Activated T-cell treated with anti-CD3 and anti-CD28 coated beads, Interleukin-2, amount 50 U/mL, for 4 hours (primary cell): Measurements from ENCODE around the gene PEX7. TPM values are rescaled to one million over a fixed set of nuclear protein-coding genes. Genes with fewer than 3 reads are reported as not detected.
A peak's percentile ranks its signal among the peaks of the same experiment; 100 is the strongest.

Experiments used
- ATAC-seq, 2 donors: fragments of 200-7000 bp; cut with Tn5 transposase; one replicate each; pipeline ENCODE4 v1.10.0; 2021
- DNase-seq: peaks from one replicate; pipeline ENCODE4 v3.0.0-alpha.2; 2020
- H3K27me3 Mint-ChIP-seq: one replicate; pipeline ENCODE4 v1.8.0; 2021; ENCODE audit warnings: low read depth, mixed read lengths
- H3K36me3 Mint-ChIP-seq: one replicate; pipeline ENCODE4 v1.8.0; 2022; ENCODE audit warnings: mixed read lengths; ENCODE audit not compliant: insufficient read depth
- H3K4me1 Mint-ChIP-seq: one replicate; pipeline ENCODE4 v1.8.0; 2021; ENCODE audit warnings: low read depth, mixed read lengths
- H3K4me3 Mint-ChIP-seq: one replicate; pipeline ENCODE4 v1.8.0; 2021; ENCODE audit warnings: mild to moderate bottlenecking, moderate library complexity, mixed read lengths
- H3K9me3 Mint-ChIP-seq: one replicate; pipeline ENCODE4 v1.8.0; 2021; ENCODE audit warnings: mixed read lengths
- total RNA-seq, 3 donors: library from RNA; stranded (reverse); gene quantifications; one replicate each; pipeline ENCODE4 v1.2.1, GENCODE V29; 2021

PEX7 gene, protein sequence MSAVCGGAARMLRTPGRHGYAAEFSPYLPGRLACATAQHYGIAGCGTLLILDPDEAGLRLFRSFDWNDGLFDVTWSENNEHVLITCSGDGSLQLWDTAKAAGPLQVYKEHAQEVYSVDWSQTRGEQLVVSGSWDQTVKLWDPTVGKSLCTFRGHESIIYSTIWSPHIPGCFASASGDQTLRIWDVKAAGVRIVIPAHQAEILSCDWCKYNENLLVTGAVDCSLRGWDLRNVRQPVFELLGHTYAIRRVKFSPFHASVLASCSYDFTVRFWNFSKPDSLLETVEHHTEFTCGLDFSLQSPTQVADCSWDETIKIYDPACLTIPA
- total RNA-seq: 1 to 10 TPM; 4.0 to 5.1 (median 4.5) TPM

DNA sequence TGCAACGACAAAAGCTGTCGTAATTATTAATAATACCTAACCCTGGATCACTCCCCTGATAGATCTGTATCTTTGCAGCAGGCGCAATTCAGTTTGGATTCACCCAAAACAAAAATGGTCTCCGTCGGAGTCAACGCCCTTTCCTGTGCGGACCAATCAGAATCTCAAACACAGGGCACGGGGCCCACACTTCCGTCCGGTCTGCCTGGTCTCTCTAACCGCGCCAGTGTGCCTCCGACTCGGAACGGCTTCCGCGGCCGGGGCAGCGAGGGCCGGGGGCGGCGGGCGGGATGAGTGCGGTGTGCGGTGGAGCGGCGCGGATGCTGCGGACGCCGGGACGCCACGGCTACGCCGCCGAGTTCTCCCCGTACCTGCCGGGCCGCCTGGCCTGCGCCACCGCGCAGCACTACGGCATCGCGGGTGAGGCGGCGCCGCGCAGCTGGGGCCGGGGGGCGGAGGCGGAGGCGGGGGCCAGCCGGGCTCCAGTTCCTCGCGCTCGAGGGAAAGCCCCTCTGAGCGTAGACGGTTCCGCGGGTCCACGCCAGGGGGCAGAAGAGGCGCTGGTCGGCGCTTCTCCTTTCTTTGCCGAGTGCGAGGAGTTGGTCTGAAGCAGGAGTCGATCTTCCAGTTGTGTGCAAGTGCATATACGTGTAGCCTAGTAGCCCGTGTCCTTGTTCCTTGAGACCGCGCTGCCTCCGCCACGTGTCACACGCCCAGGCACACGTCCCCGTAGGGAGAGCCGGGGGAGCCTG, at the start of gene PEX7:
Gene PEX7, plus strand, starts transcription at position 217 of the 752 bp plus-strand sequence. Its CDS starts 74 bp downstream, at position 291.
- Mint-ChIP-seq H3K4me1 (peaks cover 16% of the 10 kb centered on the region), H3K36me3 (peaks cover 19% of the 10 kb centered on the region), H3K27me3 (no peaks in the 10 kb centered on the region), H3K9me3 (no peaks in the 10 kb centered on the region), H3K4me3 (peak within 1 kb of the TSS; percentile 93)
- DNase-seq (peak; percentile 84), ATAC-seq (peak; percentile 96)

DNA sequence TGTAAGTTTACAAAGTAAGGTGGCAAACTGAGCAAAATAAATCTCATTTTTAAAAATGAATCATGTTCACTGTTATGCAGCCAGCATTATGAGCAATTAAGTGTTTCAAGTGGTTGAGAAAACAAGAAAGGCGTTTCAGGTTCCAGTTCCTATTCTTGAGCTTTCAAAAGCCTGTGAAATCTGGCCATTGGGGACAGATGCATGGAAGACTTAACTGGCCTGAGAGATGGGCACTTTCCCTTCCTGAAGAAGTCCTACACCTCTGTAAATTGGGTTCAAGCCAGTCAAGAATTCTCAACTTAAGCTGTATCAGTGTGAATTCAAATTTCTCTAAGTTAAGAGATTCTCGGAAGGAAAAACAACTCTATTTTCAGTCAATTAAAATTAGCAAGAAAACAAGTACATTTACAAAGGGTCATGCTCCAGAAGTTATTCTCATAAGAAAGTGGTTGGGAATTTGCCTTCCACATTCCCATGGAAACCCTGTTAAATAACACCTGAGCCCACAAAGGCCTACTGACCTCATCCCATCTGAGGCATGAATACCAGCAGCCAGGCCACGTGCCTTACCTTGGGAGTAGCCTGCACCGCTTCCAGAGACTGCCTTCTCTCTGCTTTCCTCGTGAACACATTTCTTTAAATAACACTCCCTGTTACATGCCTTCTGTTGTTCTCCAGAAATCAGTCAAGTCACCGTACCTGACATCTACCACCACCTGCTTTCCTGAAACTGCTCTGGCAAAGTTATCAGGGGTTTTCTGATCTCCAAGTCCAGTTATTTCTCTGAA, 49.5 kb upstream of the PEX7 start:
- peaks cover 11% of the 10 kb centered on the region for H3K36me3 Mint-ChIP-seq

DNA sequence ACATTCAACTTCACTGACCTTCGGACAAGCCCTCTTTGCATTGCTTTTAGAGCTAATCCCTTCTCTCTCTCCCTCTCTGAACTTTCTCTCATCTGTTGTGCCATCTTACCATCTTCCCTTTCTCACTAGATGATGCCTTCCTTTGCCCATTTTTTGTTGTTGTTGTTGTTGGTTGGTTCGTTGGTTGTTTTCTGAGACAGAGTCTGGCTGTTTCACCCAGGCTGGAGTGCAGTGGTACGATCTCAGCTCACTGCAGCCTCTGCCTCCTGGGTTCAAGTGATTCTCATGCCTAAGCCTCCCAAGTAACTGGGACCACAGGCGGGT, 49.0 kb upstream of the PEX7 start:
- Mint-ChIP-seq H3K36me3 (peaks cover 11% of the 10 kb centered on the region), H3K27me3 (no peaks in the 10 kb centered on the region), H3K4me1 (peaks cover 55% of the 10 kb centered on the region), H3K9me3 (no peaks in the 10 kb centered on the region), H3K4me3 (no peak overlapping the region)
- ATAC-seq (no peak), DNase-seq (no peak)

More for the DNA sequence above, 49.5 kb upstream of the PEX7 start:
- Mint-ChIP-seq H3K4me3 (no peak overlapping the region), H3K4me1 (peaks cover 59% of the 10 kb centered on the region), H3K9me3 (no peaks in the 10 kb centered on the region), H3K27me3 (no peaks in the 10 kb centered on the region)
- ATAC-seq: peak; percentile 60 to 64
- DNase-seq: no peak

DNA sequence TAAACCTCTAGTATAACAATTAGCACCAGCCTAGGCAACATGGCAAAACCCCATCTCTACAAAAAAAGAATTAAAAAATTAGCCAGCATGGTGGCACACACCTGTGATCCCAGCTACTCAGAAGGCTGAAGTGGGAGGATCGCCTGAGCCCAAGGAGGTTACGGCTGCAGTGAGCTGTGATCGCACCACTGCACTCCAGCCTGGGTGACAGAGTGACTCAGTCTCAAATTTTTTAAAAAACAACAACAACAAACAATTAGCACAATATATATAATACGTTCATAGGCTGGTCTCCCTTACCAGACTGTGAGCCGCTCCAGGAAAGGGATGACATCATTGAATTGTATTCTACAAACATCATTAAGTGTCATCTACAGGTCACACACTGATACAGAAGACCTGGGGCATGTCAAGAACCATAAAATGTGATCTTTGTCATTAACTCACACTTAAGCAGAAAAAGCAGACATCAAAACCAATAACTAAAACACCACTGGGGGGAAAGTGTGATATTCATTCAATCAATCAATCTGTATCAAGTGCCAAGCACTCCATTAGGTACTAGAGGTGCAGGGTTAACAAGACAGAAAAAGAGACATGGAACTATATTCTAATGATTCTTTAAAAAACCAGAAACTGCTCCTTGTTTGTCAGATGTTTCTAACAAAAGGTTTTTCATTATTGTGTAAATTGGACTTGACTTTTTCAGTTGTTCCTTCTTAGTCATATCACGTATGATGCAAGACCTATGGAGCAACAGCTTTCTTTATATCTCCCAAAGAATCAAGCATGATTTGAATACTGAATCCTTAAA, 48.0 kb upstream of the PEX7 start:
- ATAC-seq (no peak), DNase-seq (no peak)
- no peaks in the 10 kb centered on the region for H3K27me3 Mint-ChIP-seq
- H3K4me3 Mint-ChIP-seq: no peak overlapping the region
- peaks cover 49% of the 10 kb centered on the region for H3K4me1 Mint-ChIP-seq
- no peaks in the 10 kb centered on the region for H3K9me3 Mint-ChIP-seq
- peaks cover 10% of the 10 kb centered on the region for H3K36me3 Mint-ChIP-seq

- H3K36me3 Mint-ChIP-seq: peaks cover 10% of the 10 kb centered on the region
- ATAC-seq (no peak), DNase-seq (no peak)
- H3K9me3 Mint-ChIP-seq: no peaks in the 10 kb centered on the region
- no peaks in the 10 kb centered on the region for H3K27me3 Mint-ChIP-seq
- H3K4me1 Mint-ChIP-seq: peaks cover 53% of the 10 kb centered on the region
- H3K4me3 Mint-ChIP-seq: no peak overlapping the region
Measured at GRCh38 chr6:136775081-136775480, 47.3 kb upstream of the PEX7 start.

GRCh38 chr6:136775548-136775947, 46.8 kb upstream of the PEX7 start:
- DNase-seq (no peak), ATAC-seq (no peak)
- H3K27me3 Mint-ChIP-seq: no peaks in the 10 kb centered on the region
- no peaks in the 10 kb centered on the region for H3K9me3 Mint-ChIP-seq
- no peak overlapping the region for H3K4me3 Mint-ChIP-seq
- H3K36me3 Mint-ChIP-seq: peaks cover 10% of the 10 kb centered on the region
- H3K4me1 Mint-ChIP-seq: peaks cover 53% of the 10 kb centered on the region

GRCh38 chr6:136777651-136778050, 44.7 kb upstream of the PEX7 start:
- Mint-ChIP-seq H3K4me3 (no peak overlapping the region), H3K9me3 (no peaks in the 10 kb centered on the region), H3K4me1 (peaks cover 54% of the 10 kb centered on the region), H3K27me3 (no peaks in the 10 kb centered on the region), H3K36me3 (peaks cover 10% of the 10 kb centered on the region)
- ATAC-seq: no peak
- DNase-seq: no peak

GRCh38 chr6:136779682-136780081, 42.7 kb upstream of the PEX7 start:
- DNase-seq (no peak), ATAC-seq (no peak)
- Mint-ChIP-seq H3K27me3 (no peaks in the 10 kb centered on the region), H3K4me1 (peaks cover 55% of the 10 kb centered on the region), H3K9me3 (no peaks in the 10 kb centered on the region), H3K4me3 (no peak overlapping the region), H3K36me3 (peaks cover 2% of the 10 kb centered on the region)

DNA sequence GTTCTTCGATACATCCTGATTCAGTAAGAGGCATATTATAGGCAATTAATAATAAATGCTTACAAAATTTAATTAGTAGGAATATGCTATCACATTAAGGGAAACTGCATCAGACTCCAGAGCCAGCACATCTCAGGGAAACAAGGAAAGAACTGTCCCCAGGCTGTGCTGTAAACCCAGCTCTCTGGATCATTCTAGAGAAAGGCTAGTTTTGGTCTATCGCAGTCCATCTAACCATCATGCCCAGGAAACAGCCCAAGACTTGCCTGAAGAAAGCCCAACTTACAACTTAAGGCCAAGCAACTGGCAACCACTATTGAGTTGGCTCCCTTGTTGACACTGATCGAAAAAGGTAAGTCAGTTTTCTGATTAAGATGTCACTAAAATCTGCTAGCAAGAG, 41.4 kb upstream of the PEX7 start:
- Mint-ChIP-seq H3K4me3 (no peak overlapping the region), H3K9me3 (no peaks in the 10 kb centered on the region), H3K4me1 (peaks cover 56% of the 10 kb centered on the region), H3K36me3 (peaks cover 2% of the 10 kb centered on the region), H3K27me3 (no peaks in the 10 kb centered on the region)
- DNase-seq (no peak), ATAC-seq (no peak)

DNA sequence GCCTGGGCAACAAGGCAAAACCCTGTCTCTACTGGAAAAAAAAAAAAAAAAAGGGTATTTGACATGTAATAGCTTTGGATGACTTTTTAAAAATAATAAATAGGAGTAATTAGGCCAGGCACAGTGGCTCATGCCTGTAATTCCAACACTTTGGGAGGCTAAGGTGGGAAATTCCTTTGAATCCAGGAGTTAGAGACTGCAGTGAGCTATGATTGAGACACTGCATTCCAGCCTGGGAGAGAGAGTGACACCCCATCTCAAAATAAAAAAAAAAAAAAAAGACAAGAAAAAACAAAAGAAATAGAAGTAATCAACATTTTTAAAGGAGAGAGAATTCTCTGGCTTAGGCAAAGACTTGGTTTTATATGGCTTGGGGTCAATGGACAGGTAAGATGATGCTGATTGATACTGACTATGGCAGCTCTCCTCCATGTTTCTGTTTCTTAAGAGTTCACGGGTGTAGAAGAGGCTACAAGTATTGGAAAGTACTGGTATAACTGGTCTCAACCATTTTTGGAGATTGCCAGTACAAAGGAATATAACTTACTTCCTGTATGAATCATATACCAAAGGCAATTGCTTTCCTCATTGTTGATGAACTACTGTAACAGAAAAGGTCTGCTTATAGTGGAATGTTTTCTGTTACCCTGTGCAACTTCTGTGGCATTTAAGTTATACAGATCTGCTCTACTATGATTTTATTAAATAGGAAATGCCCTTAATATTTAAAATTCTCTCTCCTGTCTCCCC, 40.2 kb upstream of the PEX7 start:
- Mint-ChIP-seq H3K9me3 (no peaks in the 10 kb centered on the region), H3K36me3 (peaks cover 2% of the 10 kb centered on the region), H3K4me1 (peaks cover 63% of the 10 kb centered on the region), H3K4me3 (no peak overlapping the region), H3K27me3 (no peaks in the 10 kb centered on the region)
- ATAC-seq (peak; percentile 53 to 76), DNase-seq (no peak)

DNA sequence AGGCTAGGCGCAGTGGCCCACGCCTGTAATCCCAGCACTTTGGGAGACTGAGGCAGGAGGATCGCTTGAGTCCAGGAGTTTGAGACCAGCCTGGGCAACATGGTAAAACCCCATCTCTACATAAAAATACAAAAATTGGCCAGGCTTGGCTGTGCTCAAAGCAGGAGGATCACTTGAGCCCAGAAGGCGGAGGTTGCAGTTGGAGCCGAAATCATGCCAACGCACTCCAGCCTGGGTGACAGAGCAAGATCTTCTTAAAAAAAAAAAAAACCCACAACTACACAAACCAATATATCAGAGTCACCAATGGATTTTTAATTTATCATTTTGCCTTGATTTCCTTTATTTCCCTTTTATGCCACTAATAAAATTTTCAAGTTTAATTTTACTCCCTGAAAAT, 39.4 kb upstream of the PEX7 start:
- ATAC-seq (no peak), DNase-seq (no peak)
- H3K4me1 Mint-ChIP-seq: peaks cover 69% of the 10 kb centered on the region
- H3K36me3 Mint-ChIP-seq: no peaks in the 10 kb centered on the region
- H3K9me3 Mint-ChIP-seq: no peaks in the 10 kb centered on the region
- no peak overlapping the region for H3K4me3 Mint-ChIP-seq
- no peaks in the 10 kb centered on the region for H3K27me3 Mint-ChIP-seq

DNA sequence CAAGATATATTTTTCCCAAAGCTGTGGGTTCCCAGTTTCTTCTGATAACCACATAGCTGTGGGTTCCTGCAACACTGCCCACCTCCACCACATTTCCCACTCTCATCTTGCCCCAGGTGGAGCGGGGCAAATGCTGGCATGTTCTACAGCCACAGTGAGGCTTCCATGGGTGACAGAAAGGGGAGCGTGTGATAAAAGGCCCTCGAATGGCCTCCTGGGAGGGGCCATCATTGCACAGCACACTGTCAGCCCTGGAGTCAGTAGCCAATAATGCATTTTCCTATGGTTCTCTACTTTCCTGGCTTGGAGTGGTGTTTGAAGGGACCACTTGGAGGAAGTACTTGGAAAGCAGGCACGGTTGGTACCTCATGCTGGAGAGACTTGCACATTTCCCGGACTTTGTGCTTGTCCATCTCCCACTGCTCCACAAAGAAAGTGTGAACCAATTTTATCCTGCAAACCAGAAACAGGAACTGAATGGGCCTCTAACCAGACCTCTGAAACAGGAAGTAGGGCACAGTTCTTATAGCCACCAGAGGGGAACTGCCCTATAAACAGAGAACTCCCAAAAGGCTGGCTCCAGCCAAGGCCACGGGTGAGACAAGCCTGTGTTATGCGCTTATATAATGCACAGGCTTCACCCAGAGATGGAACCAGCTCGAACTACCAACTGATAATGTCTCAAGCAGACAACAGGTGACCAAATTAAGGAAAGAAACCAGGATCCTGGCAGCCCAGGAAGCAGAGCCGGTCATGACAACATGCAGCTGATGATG, 38.7 kb upstream of the PEX7 start:
- no peaks in the 10 kb centered on the region for H3K27me3 Mint-ChIP-seq
- peaks cover 75% of the 10 kb centered on the region for H3K4me1 Mint-ChIP-seq
- no peaks in the 10 kb centered on the region for H3K9me3 Mint-ChIP-seq
- peaks cover 2% of the 10 kb centered on the region for H3K36me3 Mint-ChIP-seq
- DNase-seq (no peak), ATAC-seq (no peak)
- peak overlapping the region; percentile 55 for H3K4me3 Mint-ChIP-seq

- H3K27me3 Mint-ChIP-seq: no peaks in the 10 kb centered on the region
- ATAC-seq (no peak), DNase-seq (no peak)
- peak overlapping the region; percentile 77 for H3K4me3 Mint-ChIP-seq
- no peaks in the 10 kb centered on the region for H3K9me3 Mint-ChIP-seq
- peaks cover 81% of the 10 kb centered on the region for H3K4me1 Mint-ChIP-seq
- H3K36me3 Mint-ChIP-seq: peaks cover 3% of the 10 kb centered on the region
Measured at GRCh38 chr6:136784271-136784664, 38.1 kb upstream of the PEX7 start.
